ENCODE results near the gene PSMB11.

Gene PSMB11

GRCh38 chr14:23060536-23061260 lies 18.7 kb downstream of the PSMB11 start:
- DNase-seq = no peak

- no peak for DNase-seq
Observed at GRCh38 chr14:23062002-23062401, 20.0 kb downstream of the PSMB11 start.

GRCh38 chr14:23063601-23064000 lies 21.6 kb downstream of the PSMB11 start:
- DNase-seq = no peak

GRCh38 chr14:23066368-23066767 lies 24.4 kb downstream of the PSMB11 start:
- DNase-seq = no peak

GRCh38 chr14:23066855-23067744 lies 25.1 kb downstream of the PSMB11 start:
- DNase-seq = no peak

DNA sequence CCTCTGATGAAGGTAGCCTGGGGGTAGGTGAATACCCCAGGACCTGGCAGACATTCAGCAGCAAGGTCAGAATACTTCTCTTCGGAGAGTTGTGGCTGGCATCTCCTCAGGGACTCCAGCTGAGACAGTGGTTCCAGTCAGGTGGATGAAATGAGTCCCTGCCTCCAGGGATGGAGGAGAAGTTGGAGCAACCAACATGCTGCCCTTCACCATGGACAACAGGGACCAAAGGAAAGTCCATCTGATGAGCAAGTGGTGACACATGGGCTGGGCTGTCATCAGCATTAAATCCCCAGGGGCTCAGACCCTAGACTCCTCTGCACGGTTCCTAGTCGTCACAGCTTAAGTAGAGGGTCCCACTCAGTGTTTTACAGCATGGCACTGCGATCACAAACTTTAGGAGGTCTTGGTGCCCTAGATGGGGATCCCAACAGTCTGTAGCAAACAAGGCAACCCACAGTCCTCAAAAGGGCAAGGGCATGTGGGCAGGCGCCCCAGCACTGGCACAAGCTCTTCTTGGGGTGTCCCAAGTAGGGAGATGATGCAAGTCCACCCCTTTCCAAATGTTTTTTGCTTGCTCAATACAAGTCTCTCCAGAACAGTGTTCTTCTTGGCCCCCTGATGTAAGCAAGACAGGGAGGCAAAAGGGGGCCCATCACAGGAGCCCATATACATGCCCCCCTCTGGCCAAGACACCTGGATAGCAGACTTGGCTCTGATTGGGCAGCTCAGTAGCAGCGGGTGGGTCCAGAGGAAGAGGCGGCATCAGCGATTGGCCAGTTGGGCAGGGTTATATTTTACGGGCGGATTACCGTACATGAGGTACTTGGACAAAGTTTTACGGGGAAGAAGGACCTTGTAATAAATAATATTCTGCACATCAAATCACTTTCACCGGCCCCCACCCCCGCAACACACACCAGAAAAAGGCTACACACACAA lies 26.1 kb downstream of the PSMB11 start:
- DNase-seq = no peak

GRCh38 chr14:23068789-23069412 lies 26.9 kb downstream of the PSMB11 start:
- DNase-seq = peak; percentile 93

DNA sequence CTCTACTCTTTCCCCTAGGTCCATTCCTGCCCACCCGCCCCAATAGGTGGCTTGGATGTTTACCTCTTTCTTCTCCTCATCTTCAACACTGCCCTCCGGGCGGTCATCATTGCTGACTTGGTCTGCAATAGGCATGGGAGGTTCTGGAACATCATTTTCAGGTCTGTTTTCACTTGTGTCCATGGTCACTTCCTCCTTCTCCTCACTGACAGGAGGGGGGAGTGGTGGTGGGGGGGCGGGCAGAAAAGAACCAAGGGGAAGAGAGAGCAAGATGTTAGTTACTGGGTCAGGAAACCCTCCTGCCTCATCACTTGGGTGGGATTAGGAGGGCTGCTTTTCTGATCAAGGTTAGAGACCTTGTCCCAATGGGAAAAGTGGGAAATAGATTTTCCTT lies 27.4 kb downstream of the PSMB11 start:
- DNase-seq = no peak

DNA sequence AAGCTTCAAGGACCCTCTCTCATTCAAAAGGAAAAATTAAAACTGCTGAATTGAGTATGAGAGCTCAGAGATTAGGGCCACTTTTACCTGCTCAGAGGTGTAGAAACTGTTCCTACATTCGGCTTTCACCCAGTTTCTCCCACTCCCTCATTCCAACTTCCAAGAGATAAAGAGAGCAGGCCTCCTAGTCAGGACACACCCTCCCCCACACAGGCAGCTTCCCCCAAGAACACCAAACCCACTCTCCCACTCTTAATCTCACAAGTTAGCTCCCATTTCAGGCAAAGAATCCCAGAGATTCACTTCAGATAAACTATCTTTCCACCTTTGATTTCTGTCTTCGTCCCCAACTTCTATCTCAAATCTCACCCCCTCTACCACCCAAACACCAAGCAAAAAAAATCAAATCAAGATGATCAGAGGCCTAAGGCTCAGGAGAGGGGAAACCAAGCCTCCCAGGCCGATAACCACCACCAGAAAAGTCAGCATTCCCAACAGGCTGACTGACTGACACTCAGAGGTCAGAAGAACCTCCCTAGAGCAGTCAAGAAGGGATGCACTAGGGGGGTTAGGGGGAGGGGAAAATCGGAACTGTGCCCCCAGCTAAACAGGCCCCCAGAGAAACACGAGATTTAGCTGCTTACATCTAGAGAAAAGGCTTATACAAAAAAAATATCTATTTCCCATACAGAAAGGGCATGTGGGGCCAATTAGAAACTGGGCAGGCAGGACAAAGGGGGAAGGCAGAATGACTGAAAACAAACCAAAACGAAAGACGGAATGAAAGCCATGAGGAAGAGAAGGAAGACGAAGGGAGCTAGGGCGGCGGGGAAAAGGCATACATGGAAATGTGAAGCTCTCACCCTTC lies 28.5 kb downstream of the PSMB11 start:
- peak; percentile 29 for DNase-seq

- peak; percentile 96 for DNase-seq
Observed at GRCh38 chr14:23071244-23071920, 29.4 kb downstream of the PSMB11 start.

- DNase-seq = no peak
Observed at GRCh38 chr14:23071921-23072539, 30.0 kb downstream of the PSMB11 start.

DNA sequence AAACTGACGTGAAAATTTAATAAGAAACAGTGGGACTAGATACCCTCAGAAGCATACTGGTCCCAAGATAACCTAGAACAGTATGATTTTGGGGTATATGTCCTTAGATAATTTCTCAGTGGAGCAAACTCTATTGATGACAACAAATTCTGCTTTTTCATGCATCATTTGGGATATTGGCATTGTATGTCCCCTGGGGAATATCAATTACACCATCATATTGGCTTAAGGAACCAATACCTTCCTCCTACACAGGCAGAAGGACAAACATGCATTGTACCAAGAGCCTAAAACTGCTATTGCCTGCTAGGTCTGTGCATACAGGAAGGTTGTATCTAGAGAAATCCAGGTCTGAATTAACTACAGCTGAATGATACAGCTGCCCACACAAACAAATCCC lies 32.9 kb downstream of the PSMB11 start:
- DNase-seq = no peak

DNA sequence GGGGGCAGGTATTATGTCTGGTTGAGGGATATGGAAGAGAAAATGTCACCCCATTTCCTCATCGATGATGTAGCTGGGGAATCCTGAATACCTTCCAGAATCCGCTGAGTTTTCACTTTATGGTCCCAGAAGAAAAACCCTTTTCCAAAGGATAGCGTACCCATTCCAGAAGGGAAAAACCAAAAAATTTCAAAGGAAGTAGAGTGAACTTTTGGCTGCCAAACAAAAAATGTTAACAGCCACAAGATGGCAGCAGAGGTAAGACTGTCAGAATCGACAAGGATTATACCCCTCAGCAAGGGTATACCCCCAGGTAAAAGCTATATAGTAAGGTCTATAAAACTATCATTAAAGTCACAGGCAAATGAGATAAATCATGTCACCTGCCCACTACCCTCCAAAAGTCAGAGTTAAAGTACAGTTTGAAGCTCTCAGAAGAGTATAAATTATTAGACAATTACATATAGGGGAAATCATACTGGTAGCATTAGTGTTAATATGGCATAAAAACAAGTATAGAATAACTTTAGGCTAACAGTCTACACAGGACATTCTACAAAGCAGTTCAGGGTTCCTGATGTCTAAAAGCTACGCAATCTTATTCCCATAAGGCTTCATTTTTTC lies 34.9 kb downstream of the PSMB11 start:
- DNase-seq = peak; percentile 68

- DNase-seq = no peak
Observed at GRCh38 chr14:23077962-23078361, 36.0 kb downstream of the PSMB11 start.

- peak; percentile 50 for DNase-seq
Observed at GRCh38 chr14:23078692-23079116, 36.7 kb downstream of the PSMB11 start.

GRCh38 chr14:23079716-23080115 lies 37.7 kb downstream of the PSMB11 start:
- DNase-seq = no peak

DNA sequence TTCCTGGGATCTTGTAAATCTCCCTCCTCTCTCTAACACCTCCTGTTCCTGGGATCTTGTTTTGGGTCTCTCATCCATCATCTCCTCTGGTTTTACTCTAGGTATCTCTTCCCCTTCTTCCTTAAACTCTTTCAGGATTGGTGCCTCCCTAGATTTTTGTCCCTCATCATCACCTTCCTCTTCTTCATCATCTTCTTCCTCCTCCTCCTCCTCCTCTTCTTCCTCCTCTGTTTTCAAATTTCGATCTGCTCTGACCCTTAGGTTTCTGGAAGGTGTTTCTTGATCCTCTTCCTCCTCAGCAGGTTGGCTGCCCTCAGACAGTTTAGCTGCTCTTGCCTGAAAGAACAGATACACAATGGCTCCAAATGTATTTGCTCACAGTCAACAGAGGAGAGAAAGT lies 38.5 kb downstream of the PSMB11 start:
- DNase-seq = no peak

GRCh38 chr14:23085458-23085857 lies 43.4 kb downstream of the PSMB11 start:
- DNase-seq = no peak

GRCh38 chr14:23086565-23086964 lies 44.6 kb downstream of the PSMB11 start:
- DNase-seq = no peak

All from hematopoietic multipotent progenitor cell treated with erythropoietin and hydrocortisone succinate and interleukin-3 and kit ligand, for 4 days (in vitro differentiated cells).